HCT116 (cell line): ENCODE data around the gene TPX2. TPM values are rescaled to one million over a fixed set of nuclear protein-coding genes. Genes with fewer than 3 reads are reported as not detected.
A peak's percentile ranks its signal among the peaks of the same experiment; 100 is the strongest.

Experiments used
- ATAC-seq: fragments of 200-7000 bp; cut with Tn5 transposase; 2 replicates; pipeline ENCODE4 v1.9.1; 2020; ENCODE audit warnings: mild to moderate bottlenecking, moderate library complexity
- BruUV-seq: library from RNA; stranded (reverse); fragments of 400-500 nt; replicated peaks from 2 replicates; lab custom pipeline; 2021; lab: Mats Ljungman, UMichigan
- CTCF ChIA-PET: fragments of 300-600 bp; sonication (Branson Sonifier 250); formaldehyde crosslinking; loops from one replicate; lab custom pipeline; 2021; ENCODE audit warnings: antibody characterized with exemption; lab: Charles Lee
- POLR2A ChIA-PET: fragments of 300-600, 350-600 bp; sonication (Branson Sonifier 250); formaldehyde crosslinking; loops from one replicate; lab custom pipeline; 2021; ENCODE audit warnings: antibody characterized with exemption; lab: Charles Lee
- RAD21 ChIA-PET, 2 experiments: fragments of 300-600 bp; sonication (Branson Sonifier 250); formaldehyde crosslinking; loops; one replicate each; lab custom pipeline; 2023; ENCODE audit warnings: low total read pairs in 2 of 2; ENCODE audit not compliant: uncharacterized antibody in 2 of 2, unreplicated experiment in 2 of 2, low non-redundant PET in 1 of 2; lab: Charles Lee
- DNase-seq: peaks from one replicate; pipeline ENCODE4 v3.0.0-alpha.2; 2010; ENCODE audit warnings: low read depth, low spot score
- H2AFZ ChIP-seq: fragments of 200-600 bp; shearing (Covaris generic), sonication (generic); 2 replicates; pipeline ENCODE4 v1.6.1; 2017; ENCODE audit warnings: low read depth, mixed run types, mixed read lengths, antibody characterized with exemption, low read length; ENCODE audit not compliant: poor library complexity, severe bottlenecking
- H3K27ac ChIP-seq: 2 replicates; pipeline ENCODE4 v1.5.1; 2012; ENCODE audit warnings: low read depth, low read length
- H3K27me3 ChIP-seq: fragments of 200-600 bp; sonication (generic); 2 replicates; pipeline ENCODE4 v1.6.1; 2016; ENCODE audit warnings: mixed run types, low read length, mixed read lengths; ENCODE audit not compliant: insufficient read depth
- H3K36me3 ChIP-seq, 2 experiments: fragments of 200-500 bp in 1 of 2; fragments of 200-600 bp in 1 of 2; sonication (Bioruptor generic) in 1 of 2; sonication (generic) in 1 of 2; 2 replicates each; pipeline versions ENCODE4 v1.5.1 to v1.6.1; 2014 to 2016; ENCODE audit warnings: low read length in 2 of 2, inconsistent platforms in 1 of 2, mixed read lengths in 1 of 2, mixed run types in 1 of 2; ENCODE audit not compliant: insufficient read depth in 2 of 2, control insufficient read depth in 1 of 2
- H3K4me1 ChIP-seq, 2 experiments: fragments of 200-600 bp in 1 of 2; sonication (generic) in 1 of 2; 2 replicates each; pipeline versions ENCODE4 v1.5.1 to v1.6.1; 2012 to 2017; ENCODE audit warnings: low read length in 2 of 2, inconsistent platforms in 1 of 2, mild to moderate bottlenecking in 1 of 2, mixed read lengths in 1 of 2, mixed run types in 1 of 2, moderate library complexity in 1 of 2; ENCODE audit not compliant: insufficient read depth in 2 of 2, control insufficient read depth in 1 of 2
- H3K4me2 ChIP-seq: fragments of 200-600 bp; sonication (generic); 2 replicates; pipeline ENCODE4 v1.6.1; 2017; ENCODE audit warnings: mixed run types, low read length, mixed read lengths
- H3K4me3 ChIP-seq, 2 experiments: fragments of 200-600 bp in 1 of 2; sonication (generic) in 1 of 2; replicated peaks in 1 of 2; 2 replicates each; pipeline ENCODE4 v1.5.1; 2011 to 2016; ENCODE audit warnings: low read length in 2 of 2, control low read depth in 1 of 2, low read depth in 1 of 2, mild to moderate bottlenecking in 1 of 2, mixed read lengths in 1 of 2, mixed run types in 1 of 2
- H3K79me2 ChIP-seq: fragments of 200-600 bp; sonication (generic); 2 replicates; pipeline ENCODE4 v1.6.1; 2017; ENCODE audit warnings: mild to moderate bottlenecking, mixed run types, low read length, moderate library complexity, mixed read lengths; ENCODE audit not compliant: insufficient read depth
- H3K9ac ChIP-seq: fragments of 200-600 bp; sonication (generic); 2 replicates; pipeline ENCODE4 v1.6.1; 2016; ENCODE audit warnings: low read length, mixed read lengths
- H3K9me2 ChIP-seq: fragments of 200-600 bp; sonication (generic), shearing (Covaris generic); 2 replicates; pipeline ENCODE4 v1.6.1; 2017; ENCODE audit warnings: mixed run types, mild to moderate bottlenecking, moderate library complexity; ENCODE audit not compliant: insufficient read depth
- H3K9me3 ChIP-seq, 2 experiments: fragments of 200-500 bp in 1 of 2; fragments of 200-600 bp in 1 of 2; sonication (Bioruptor generic) in 1 of 2; sonication (generic) in 1 of 2; 2 replicates each; pipeline ENCODE4 v1.6.1; 2014 to 2017; ENCODE audit warnings: low read length in 2 of 2, mixed read lengths in 2 of 2, inconsistent platforms in 1 of 2, low read depth in 1 of 2, mild to moderate bottlenecking in 1 of 2, mixed run types in 1 of 2, moderate library complexity in 1 of 2; ENCODE audit not compliant: control insufficient read depth in 1 of 2, insufficient read depth in 1 of 2
- H4K20me1 ChIP-seq: fragments of 200-600 bp; sonication (generic), shearing (Covaris generic); 2 replicates; pipeline ENCODE4 v1.6.1; 2017; ENCODE audit warnings: mixed run types, mild to moderate bottlenecking, moderate library complexity; ENCODE audit not compliant: insufficient read depth
- CBX3 ChIP-seq: IDR thresholded peaks from 2 replicates; pipeline ENCODE4 v1.6.1; 2012; ENCODE audit warnings: low read depth
- FOSL1 ChIP-seq: IDR thresholded peaks from 2 replicates; pipeline ENCODE4 v1.6.1; 2012; ENCODE audit warnings: low read depth
- JUND ChIP-seq: IDR thresholded peaks from 2 replicates; pipeline ENCODE4 v1.6.1; 2012
- MAX ChIP-seq: IDR thresholded peaks from 2 replicates; pipeline ENCODE4 v1.6.1; 2012
- POLR2AphosphoS5 ChIP-seq: IDR thresholded peaks from 2 replicates; pipeline ENCODE4 v1.6.1; 2011; ENCODE audit warnings: mild to moderate bottlenecking, low read depth, low read length, moderate library complexity
- RAD21 ChIP-seq: IDR thresholded peaks from 2 replicates; pipeline ENCODE4 v1.6.1; 2012; ENCODE audit warnings: low read depth, mild to moderate bottlenecking
- SIN3A ChIP-seq: IDR thresholded peaks from 2 replicates; pipeline ENCODE4 v1.6.1; 2012; ENCODE audit warnings: low read depth
- SRF ChIP-seq: IDR thresholded peaks from 2 replicates; pipeline ENCODE4 v1.6.1; 2012; ENCODE audit warnings: low read depth
- TCF7L2 ChIP-seq: IDR thresholded peaks from 2 replicates; pipeline ENCODE4 v1.7.0; 2011; ENCODE audit warnings: borderline replicate concordance, inconsistent platforms; ENCODE audit not compliant: insufficient read depth, insufficient read length; ENCODE audit errors: extremely low read depth
- ZBTB33 ChIP-seq: IDR thresholded peaks from 2 replicates; pipeline ENCODE4 v1.6.1; 2011; ENCODE audit warnings: mild to moderate bottlenecking, low read length, moderate library complexity; ENCODE audit not compliant: insufficient replicate concordance; ENCODE audit errors: extremely low read depth
- intact Hi-C: fragments of 100-400 bp; cut with micrococcal nuclease; formaldehyde crosslinking; loops from 2 replicates; pipeline ENCODE4 v1.10.0; 2022
- total RNA-seq: library from RNA; stranded (reverse); gene quantifications from one replicate; pipeline ENCODE4 v1.2.1, GENCODE V29; 2021; ENCODE audit not compliant: unreplicated experiment

Gene TPX2
- total RNA-seq, 1 experiment from 2014 or later, result 163 TPM

- H3K9me3 ChIP-seq, result no peaks in the 10 kb centered on the region
- H3K27me3 ChIP-seq, result no peaks in the 10 kb centered on the region
- ATAC-seq (no peak), DNase-seq (no peak)
- intact Hi-C loops, result no loop called here
- H3K36me3 ChIP-seq, result peaks cover 7 to 24% of the 10 kb centered on the region in 2 experiments; a peak in 3 of 4 replicates
- H2AFZ ChIP-seq, result no peak overlapping the region
- peak overlapping the region; percentile 90 for H3K4me2 ChIP-seq
- H3K9me2 ChIP-seq, result no peaks in the 10 kb centered on the region
- peaks cover 13 to 28% of the 10 kb centered on the region in 2 experiments; a peak in 3 of 4 replicates for H3K4me1 ChIP-seq
- H3K27ac ChIP-seq, result peak overlapping the region; percentile 85
- H3K9ac ChIP-seq, result peak overlapping the region; percentile 90
- H3K4me3 ChIP-seq, result peak overlapping the region; percentile 74 to 86
- ChIA-PET CTCF (interaction anchor here (1.1 to 1.2 kb wide), 2 partner anchors 16 to 17 kb away, joined by 3 to 4 read pairs; no protein-coding TSS in a partner anchor), POLR2A (no interaction called here), RAD21 (no interaction called here)
- TF ChIP-seq ZBTB33, result no peak
- no peak for TF ChIP-seq RAD21
- BruUV-seq, result no TSS peak
- H3K79me2 ChIP-seq, result peaks cover 77% of the 10 kb centered on the region
- H4K20me1 ChIP-seq, result no peaks in the 10 kb centered on the region
Observed at GRCh38 chr20:31740656-31741323, 1.7 kb downstream of the TPX2 start.

DNA sequence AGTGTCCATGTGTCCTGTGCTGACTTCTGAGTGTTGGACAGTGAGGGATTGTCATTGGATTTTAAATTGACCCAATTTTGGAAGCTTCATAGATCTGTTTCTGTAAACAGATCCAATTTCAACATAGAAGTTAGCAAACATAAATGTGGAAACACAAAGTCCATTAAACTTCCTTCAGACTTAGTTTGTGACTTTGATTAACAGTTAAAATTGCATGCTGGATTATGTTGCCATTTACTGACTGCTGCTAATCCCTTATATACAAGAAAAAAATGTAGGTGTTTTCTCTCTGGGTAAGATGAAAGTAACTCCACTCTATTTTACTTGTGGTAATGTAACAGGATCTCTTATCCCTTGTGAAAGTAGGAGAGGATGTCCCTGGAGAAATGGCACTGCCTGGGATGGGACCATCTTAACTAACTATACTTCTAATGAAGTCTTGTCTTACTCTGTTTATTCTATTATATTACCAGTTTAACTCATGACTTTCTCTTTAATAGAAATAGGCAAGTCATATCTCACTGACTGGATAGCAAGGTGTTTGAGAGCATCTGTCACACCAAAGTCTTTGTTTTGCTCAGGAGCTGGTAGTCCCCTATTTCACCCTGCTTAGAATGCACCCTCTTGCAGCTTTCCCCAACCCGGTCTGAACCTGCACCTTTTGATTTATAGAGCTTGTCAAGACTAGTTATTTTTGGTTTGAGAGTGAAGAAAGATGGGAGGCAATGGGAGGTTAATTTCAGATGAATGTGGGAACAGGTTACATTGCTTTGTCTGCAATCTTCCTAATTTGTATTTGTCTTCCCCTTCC is 7.2 kb downstream of the TPX2 start:
- CTCF ChIA-PET, result interaction anchor here (1.4 kb wide), 1 partner anchor 23 kb away, joined by 3 read pairs; no protein-coding TSS in a partner anchor
- Histone ChIP-seq H3K4me2 (no peak overlapping the region), H3K79me2 (peaks cover 98% of the 10 kb centered on the region), H4K20me1 (peaks cover 12% of the 10 kb centered on the region; the same call in 1 of the 2 replicates), H2AFZ (no peak overlapping the region), H3K36me3 (peaks cover 10 to 57% of the 10 kb centered on the region in 2 experiments), H3K4me1 (0 out of 4 replicates have a peak, but pooled peaks cover 0 to 3% of the 10 kb centered on the region in 2 experiments), H3K27ac (no peak overlapping the region), H3K4me3 (no peak overlapping the region), H3K9ac (no peak overlapping the region), H3K27me3 (no peaks in the 10 kb centered on the region), H3K9me3 (no peaks in the 10 kb centered on the region), H3K9me2 (no peaks in the 10 kb centered on the region)
- ATAC-seq, result no peak
- no peak for TF ChIP-seq JUND
- no peak for TF ChIP-seq FOSL1
- TF ChIP-seq POLR2AphosphoS5, result no peak
- no peak for TF ChIP-seq MAX
- no peak for TF ChIP-seq SIN3A
- no peak for TF ChIP-seq TCF7L2
- no peak for TF ChIP-seq CBX3
- no peak for TF ChIP-seq RAD21
- no peak for TF ChIP-seq SRF
- POLR2A ChIA-PET, result no interaction called here
- no peak for DNase-seq
- BruUV-seq, result TSS peak; percentile 1
- intact Hi-C loops, result no loop called here
- RAD21 ChIA-PET, result no interaction called here
